Measurements from ENCODE around the gene CES4A.

Gene CES4A

GRCh38 chr16:66959704-66960161 lies 28.7 kb upstream of the CES4A start:
- no peak for DNase-seq (ENCODE audit: low spot score)
- TF ChIP-seq, protein P1, sequence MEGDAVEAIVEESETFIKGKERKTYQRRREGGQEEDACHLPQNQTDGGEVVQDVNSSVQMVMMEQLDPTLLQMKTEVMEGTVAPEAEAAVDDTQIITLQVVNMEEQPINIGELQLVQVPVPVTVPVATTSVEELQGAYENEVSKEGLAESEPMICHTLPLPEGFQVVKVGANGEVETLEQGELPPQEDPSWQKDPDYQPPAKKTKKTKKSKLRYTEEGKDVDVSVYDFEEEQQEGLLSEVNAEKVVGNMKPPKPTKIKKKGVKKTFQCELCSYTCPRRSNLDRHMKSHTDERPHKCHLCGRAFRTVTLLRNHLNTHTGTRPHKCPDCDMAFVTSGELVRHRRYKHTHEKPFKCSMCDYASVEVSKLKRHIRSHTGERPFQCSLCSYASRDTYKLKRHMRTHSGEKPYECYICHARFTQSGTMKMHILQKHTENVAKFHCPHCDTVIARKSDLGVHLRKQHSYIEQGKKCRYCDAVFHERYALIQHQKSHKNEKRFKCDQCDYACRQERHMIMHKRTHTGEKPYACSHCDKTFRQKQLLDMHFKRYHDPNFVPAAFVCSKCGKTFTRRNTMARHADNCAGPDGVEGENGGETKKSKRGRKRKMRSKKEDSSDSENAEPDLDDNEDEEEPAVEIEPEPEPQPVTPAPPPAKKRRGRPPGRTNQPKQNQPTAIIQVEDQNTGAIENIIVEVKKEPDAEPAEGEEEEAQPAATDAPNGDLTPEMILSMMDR (IDR thresholded peaks at IDR 0.05; ENCODE audit: extremely low read depth, missing control alignments) = no peak

DNA sequence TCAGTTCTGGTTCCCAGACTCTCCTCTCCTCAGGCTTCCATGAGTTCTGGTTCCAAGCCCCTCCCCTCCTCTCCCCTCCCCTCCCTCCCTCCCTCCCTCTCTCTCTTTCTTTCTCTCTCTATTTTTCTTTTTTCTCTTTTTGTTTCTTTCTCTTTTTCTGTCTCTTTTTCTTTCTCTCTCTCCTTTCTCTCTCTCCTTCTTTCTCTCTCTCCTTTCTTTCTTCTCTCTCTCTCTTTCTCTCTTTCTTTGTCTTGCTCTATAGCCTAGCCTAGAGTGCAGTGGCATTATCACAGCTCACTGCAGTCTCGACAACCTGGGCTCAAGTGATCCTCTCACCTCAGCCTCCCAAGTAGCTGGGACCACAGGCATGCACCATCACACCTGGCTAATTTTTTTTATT lies 28.1 kb upstream of the CES4A start:
- TF ChIP-seq, protein P1 (IDR thresholded peaks at IDR 0.05; ENCODE audit: extremely low read depth, missing control alignments) = no peak
- DNase-seq (ENCODE audit: low spot score) = no peak

GRCh38 chr16:66961065-66961744 lies 27.2 kb upstream of the CES4A start, which contains the start of gene CES3:
CES3 (plus strand) TSS chr16:66961266; CDS start chr16:66961308, 42 bp downstream.
- peak; percentile 73 for DNase-seq (ENCODE audit: low spot score)
- TF ChIP-seq, protein P1 (IDR thresholded peaks at IDR 0.05; ENCODE audit: extremely low read depth, missing control alignments) = peak; percentile 80

DNA sequence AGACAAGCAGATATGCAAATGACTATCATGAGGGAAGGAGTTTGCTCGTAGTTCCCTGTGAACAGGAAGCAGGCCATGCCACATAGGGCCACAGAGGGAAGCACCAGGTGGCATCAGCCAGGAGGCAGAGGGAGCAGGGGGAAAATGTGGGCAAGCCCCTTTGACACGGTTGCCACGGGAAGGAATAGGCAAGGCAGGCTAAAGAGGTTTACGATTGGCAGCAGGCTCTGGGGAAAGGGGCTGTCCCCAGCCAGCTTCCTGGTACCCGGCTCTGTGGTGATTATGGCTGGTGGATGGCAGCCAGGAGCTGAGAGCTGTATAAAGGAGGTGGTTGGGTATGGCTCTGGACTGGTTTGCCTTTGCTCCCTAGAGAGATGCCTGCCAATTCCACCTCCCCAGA lies 26.5 kb upstream of the CES4A start:
- TF ChIP-seq, protein P1 (IDR thresholded peaks at IDR 0.05; ENCODE audit: extremely low read depth, missing control alignments) = no peak

DNA sequence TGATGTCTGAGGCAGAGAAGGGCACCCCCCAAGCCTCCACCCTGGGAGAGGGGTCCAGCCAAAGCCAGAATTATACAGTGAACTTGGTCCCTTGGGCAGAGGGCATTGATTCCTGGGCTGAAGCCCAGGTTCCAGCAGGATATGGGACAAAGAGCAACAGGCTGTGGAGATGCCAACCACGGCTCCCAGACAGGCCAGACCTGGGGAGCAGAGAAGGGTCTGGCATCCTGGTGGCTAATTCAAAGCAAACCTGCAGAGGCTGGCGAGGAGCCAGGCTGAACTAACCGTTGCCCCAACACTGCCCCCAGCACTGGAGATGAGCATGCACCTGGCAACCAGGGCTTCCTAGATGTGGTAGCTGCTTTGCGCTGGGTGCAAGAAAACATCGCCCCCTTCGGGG lies 24.3 kb upstream of the CES4A start:
- TF ChIP-seq, protein P1 (IDR thresholded peaks at IDR 0.05; ENCODE audit: extremely low read depth, missing control alignments) = no peak
- no peak for DNase-seq (ENCODE audit: low spot score)

More for the DNA sequence above, 26.5 kb upstream of the CES4A start:
- no peak for DNase-seq (ENCODE audit: low spot score)

DNA sequence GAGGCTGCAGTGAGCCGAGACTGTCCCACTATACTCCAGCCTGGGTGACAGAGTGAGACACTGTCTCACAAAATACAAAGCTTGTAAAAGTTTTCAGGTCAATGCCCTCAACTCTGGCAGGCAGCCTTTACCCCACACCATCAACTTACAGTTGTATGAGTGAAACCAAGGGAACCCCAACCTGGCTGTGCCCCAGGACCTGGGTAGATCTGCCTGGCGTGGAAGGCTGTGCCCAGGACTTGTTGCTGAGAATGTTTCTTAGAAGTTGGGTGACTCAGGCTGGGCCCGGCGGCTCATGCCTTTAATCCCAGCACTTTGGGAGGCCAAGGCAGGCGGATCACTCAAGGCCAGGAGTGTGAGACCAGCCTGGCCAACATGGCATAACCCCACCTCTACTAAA lies 19.5 kb upstream of the CES4A start:
- no peak for DNase-seq (ENCODE audit: low spot score)
- TF ChIP-seq, protein P1 (IDR thresholded peaks at IDR 0.05; ENCODE audit: extremely low read depth, missing control alignments) = no peak

- TF ChIP-seq, protein P1 (IDR thresholded peaks at IDR 0.05; ENCODE audit: extremely low read depth, missing control alignments) = no peak
- DNase-seq (ENCODE audit: low spot score) = no peak
Measured at GRCh38 chr16:66970775-66971720, 17.3 kb upstream of the CES4A start.

Data from GM20000 (cell line).